IMR-90 (cell line): ENCODE data around the gene SMLR1. TPM values are rescaled to one million over a fixed set of nuclear protein-coding genes. Genes with fewer than 3 reads are reported as not detected.

Experiments
- ATAC-seq: fragments of 200-7000 bp; cut with Tn5 transposase; 2 replicates; pipeline ENCODE4 v1.9.1; 2020; ENCODE audit warnings: low read depth, mild to moderate bottlenecking, moderate library complexity
- BruUV-seq: library from RNA; stranded (reverse); fragments of 400-500 nt; replicated peaks from 2 replicates; lab custom pipeline; 2021; lab: Mats Ljungman, UMichigan
- CTCF ChIA-PET: fragments of 300-600 bp; formaldehyde crosslinking; extraction: SDS; loops from one replicate; lab custom pipeline; 2021; ENCODE audit warnings: antibody characterized with exemption; lab: Yijun Ruan, JAX
- POLR2A ChIA-PET: fragments of 300-600 bp; sonication (Branson Sonifier 250); formaldehyde crosslinking; loops from one replicate; lab custom pipeline; 2022; ENCODE audit warnings: antibody characterized with exemption; ENCODE audit not compliant: unreplicated experiment; lab: Charles Lee
- DNase-seq: peaks from one replicate; pipeline ENCODE4 v3.0.0; 2013
- H2AFZ ChIP-seq: replicated peaks from 2 replicates; pipeline ENCODE3; 2013; ENCODE audit warnings: low read length, mild to moderate bottlenecking; ENCODE audit not compliant: poor library complexity
- H2AK5ac ChIP-seq: 2 replicates; pipeline ENCODE4 v1.6.1; 2013; ENCODE audit warnings: low read depth, low read length, inconsistent platforms
- H2AK9ac ChIP-seq: replicated peaks from 2 replicates; pipeline ENCODE3; 2013; ENCODE audit warnings: mild to moderate bottlenecking, low read depth, low read length, moderate library complexity; ENCODE audit not compliant: poor library complexity
- H2BK120ac ChIP-seq: 2 replicates; pipeline ENCODE4 v1.6.1; 2013; ENCODE audit warnings: low read depth, low read length, inconsistent platforms
- H2BK15ac ChIP-seq: 3 replicates; pipeline ENCODE4 v1.6.1; 2013; ENCODE audit warnings: low read depth, low read length, inconsistent platforms
- H2BK20ac ChIP-seq: 2 replicates; pipeline ENCODE4 v1.6.1; 2013; ENCODE audit warnings: low read depth, mild to moderate bottlenecking, inconsistent platforms, low read length, moderate library complexity
- H2BK5ac ChIP-seq: 2 replicates; pipeline ENCODE4 v1.6.1; 2013; ENCODE audit warnings: mild to moderate bottlenecking, low read depth, low read length, inconsistent platforms; ENCODE audit not compliant: poor library complexity, severe bottlenecking
- H3K14ac ChIP-seq: replicated peaks from 2 replicates; pipeline ENCODE4 v1.6.1; 2013; ENCODE audit warnings: low read depth, low read length, inconsistent platforms
- H3K18ac ChIP-seq: 2 replicates; pipeline ENCODE4 v1.6.1; 2013; ENCODE audit warnings: low read depth, low read length, control low read depth
- H3K23ac ChIP-seq: 2 replicates; pipeline ENCODE4 v1.6.1; 2013; ENCODE audit warnings: low read depth, low read length, inconsistent platforms
- H3K27ac ChIP-seq: 2 replicates; pipeline ENCODE4 v1.5.1; 2013; ENCODE audit warnings: mild to moderate bottlenecking, control low read depth, low read length; ENCODE audit not compliant: insufficient read depth
- H3K27me3 ChIP-seq: 2 replicates; pipeline ENCODE4 v1.6.1; 2013; ENCODE audit warnings: low read length; ENCODE audit not compliant: control insufficient read depth, insufficient read depth
- H3K36me3 ChIP-seq: 2 replicates; pipeline ENCODE4 v1.6.1; 2013; ENCODE audit warnings: low read length, mixed read lengths; ENCODE audit not compliant: control insufficient read depth, insufficient read depth
- H3K4ac ChIP-seq: 2 replicates; pipeline ENCODE4 v1.6.1; 2013; ENCODE audit warnings: low read depth, low read length, inconsistent platforms
- H3K4me1 ChIP-seq: 2 replicates; pipeline ENCODE4 v1.6.1; 2013; ENCODE audit warnings: low read length, mixed read lengths; ENCODE audit not compliant: control insufficient read depth, insufficient read depth
- H3K4me2 ChIP-seq: 2 replicates; pipeline ENCODE4 v1.6.1; 2013; ENCODE audit warnings: low read depth, mild to moderate bottlenecking, control low read depth, low read length, moderate library complexity
- H3K4me3 ChIP-seq: 2 replicates; pipeline ENCODE4 v1.5.1; 2013; ENCODE audit warnings: low read depth, mild to moderate bottlenecking, control low read depth, low read length, moderate library complexity; ENCODE audit not compliant: insufficient read depth
- H3K56ac ChIP-seq: 2 replicates; pipeline ENCODE4 v1.6.1; 2013; ENCODE audit warnings: low read length, inconsistent platforms; ENCODE audit not compliant: insufficient read depth; ENCODE audit errors: extremely low read depth
- H3K79me1 ChIP-seq, 2 experiments: 2 replicates each; pipeline ENCODE4 v1.6.1; 2013; ENCODE audit warnings: low read length in 2 of 2, inconsistent platforms in 1 of 2, low read depth in 1 of 2
- H3K9ac ChIP-seq: 2 replicates; pipeline ENCODE4 v1.6.1; 2013; ENCODE audit warnings: low read depth, low read length, control low read depth
- H3K9me1 ChIP-seq: 2 replicates; pipeline ENCODE4 v1.6.1; 2013; ENCODE audit warnings: low read length, inconsistent platforms; ENCODE audit not compliant: insufficient read depth
- H3K9me3 ChIP-seq: 2 replicates; pipeline ENCODE4 v1.6.1; 2013; ENCODE audit warnings: low read length; ENCODE audit not compliant: control insufficient read depth, insufficient read depth
- H4K20me1 ChIP-seq: 2 replicates; pipeline ENCODE4 v1.6.1; 2013; ENCODE audit warnings: low read length, inconsistent platforms; ENCODE audit not compliant: insufficient read depth
- H4K5ac ChIP-seq: 2 replicates; pipeline ENCODE4 v1.6.1; 2013; ENCODE audit warnings: mild to moderate bottlenecking, low read depth, low read length, control low read depth
- H4K8ac ChIP-seq, 2 experiments: 2 replicates each; pipeline ENCODE4 v1.6.1; 2013; ENCODE audit warnings: low read depth in 2 of 2, low read length in 2 of 2, control low read depth in 1 of 2, inconsistent platforms in 1 of 2
- H4K91ac ChIP-seq: 2 replicates; pipeline ENCODE4 v1.6.1; 2013; ENCODE audit warnings: low read depth, low read length, inconsistent platforms; ENCODE audit not compliant: insufficient read depth
- CEBPB ChIP-seq: IDR thresholded peaks from 2 replicates; pipeline ENCODE4 v1.6.1; 2012; ENCODE audit warnings: low read depth, low read length, improper control_type of control experiment
- FOS ChIP-seq: fragments of 150-350 bp; IDR thresholded peaks from 2 replicates; pipeline ENCODE4 v1.6.1; 2016; ENCODE audit warnings: low read depth, low read length
- MAZ ChIP-seq: IDR thresholded peaks from 2 replicates; pipeline ENCODE4 v1.6.1; 2012; ENCODE audit warnings: low read depth, mild to moderate bottlenecking, low read length, improper control_type of control experiment, moderate library complexity, borderline replicate concordance
- MXI1 ChIP-seq: IDR thresholded peaks from 2 replicates; pipeline ENCODE4 v1.6.1; 2012; ENCODE audit warnings: low read depth, mild to moderate bottlenecking, low read length, moderate library complexity, borderline replicate concordance
- POLR2A ChIP-seq: IDR thresholded peaks from 2 replicates; pipeline ENCODE4 v1.6.1; 2012; ENCODE audit warnings: mild to moderate bottlenecking, low read depth, low read length
- RCOR1 ChIP-seq: IDR thresholded peaks from 2 replicates; pipeline ENCODE4 v1.6.1; 2012; ENCODE audit warnings: mild to moderate bottlenecking, low read length, improper control_type of control experiment; ENCODE audit not compliant: insufficient replicate concordance
- SMC3 ChIP-seq: fragments of 150-350 bp; IDR thresholded peaks from 2 replicates; pipeline ENCODE4 v1.6.1; 2016; ENCODE audit warnings: low read depth, mild to moderate bottlenecking, antibody characterized with exemption, low read length, moderate library complexity
- WGBS, 2 experiments: methylation state at CpG; one replicate each; pipeline versions ENCODE4 v1.1.5 to v1.1.7; 2013; ENCODE audit warnings: missing lambda C conversion rate in 2 of 2; ENCODE audit not compliant: insufficient read length in 1 of 2; ENCODE audit errors: extremely low coverage in 2 of 2; 5-methylcytosine and 5-hydroxymethylcytosine counted together
- dilution Hi-C: fragments of 300-500 bp; cut with HindIII; formaldehyde crosslinking; loops from one replicate; pipeline ENCODE4 v1.14.3; 2018; ENCODE audit warnings: low sequenced_read_pairs; ENCODE audit not compliant: unreplicated experiment
- in situ Hi-C: fragments of 300-500 bp; cut with MboI; formaldehyde crosslinking; loops from 3 replicates; pipeline ENCODE4 v1.14.3; 2019; ENCODE audit warnings: low sequenced_read_pairs, inconsistent platforms, mixed read lengths
- intact Hi-C: fragments of 100-400 bp; cut with micrococcal nuclease; formaldehyde crosslinking; loops from 2 replicates; pipeline ENCODE4 v1.10.0; 2022
- polyA plus RNA-seq, 3 experiments: library from polyadenylated mRNA; depleted of rRNA; stranded (reverse); fragments of >200 nt; gene quantifications; 2 replicates each; pipeline ENCODE4 v1.2.3, GENCODE V29; 2012; ENCODE audit warnings: low replicate concordance in 1 of 3
- total RNA-seq: library from RNA; depleted of rRNA; stranded (reverse); fragments of >200 nt; gene quantifications from 2 replicates; pipeline ENCODE4 v1.2.3, GENCODE V29; 2012
- TF ChIP-seq, protein P1 (sequence below): fragments of 150-350 bp; IDR thresholded peaks from 2 replicates; pipeline ENCODE4 v1.6.1; 2016; ENCODE audit warnings: low read depth, mild to moderate bottlenecking, low read length, moderate library complexity, borderline replicate concordance

The SMLR1 gene
- total and polyA plus RNA-seq, 2 of the 4 experiments (the other 2 are of a cell fraction) = not detected

DNA sequence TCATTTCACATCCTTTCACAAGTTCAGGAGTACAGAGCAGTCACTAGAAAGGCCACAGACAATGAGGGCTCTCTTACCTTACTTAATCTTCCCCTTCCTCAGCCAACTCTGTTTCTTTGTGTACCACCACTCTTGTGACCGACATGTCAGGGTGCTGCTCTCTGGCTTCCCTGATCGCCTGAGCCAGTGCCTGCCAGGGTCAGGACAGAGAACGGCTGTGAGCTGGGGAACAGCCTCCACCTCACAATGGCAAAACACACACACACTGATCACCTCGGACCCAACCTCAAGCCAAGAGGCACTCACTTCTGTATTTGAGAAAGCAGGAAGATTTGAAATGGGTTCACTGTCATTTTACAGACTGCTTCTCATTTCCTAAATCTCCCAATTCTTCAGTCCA is 30.8 kb downstream of the SMLR1 start:
- in situ Hi-C loops (no loop called here), intact Hi-C loops (no loop called here), dilution Hi-C loops (no loop called here)
- Histone ChIP-seq H4K91ac (no peak overlapping the region), H3K27me3 (no peaks in the 10 kb centered on the region), H3K9me1 (peaks cover 7% of the 10 kb centered on the region), H3K4me1 (peaks cover 9% of the 10 kb centered on the region), H3K18ac (no peak overlapping the region), H4K8ac (no peak overlapping the region), H2AFZ (no peak overlapping the region), H3K23ac (no peak overlapping the region), H2BK15ac (no peak overlapping the region), H3K79me1 (peaks cover 0 to 12% of the 10 kb centered on the region in 2 experiments; a peak in 2 of 4 replicates), H3K56ac (no peak overlapping the region), H2BK120ac (no peak overlapping the region), H3K14ac (no peak overlapping the region), H2BK5ac (no peak overlapping the region), H2AK9ac (no peak overlapping the region), H3K4ac (no peak overlapping the region), H3K9ac (no peak overlapping the region), H3K27ac (no peak overlapping the region), H3K9me3 (no peaks in the 10 kb centered on the region), H2AK5ac (no peak overlapping the region), H3K36me3 (peaks cover 21% of the 10 kb centered on the region), H4K5ac (no peak overlapping the region), H3K4me2 (no peak overlapping the region), H3K4me3 (no peak overlapping the region), H4K20me1 (0 out of 2 replicates have a peak, but pooled peaks cover 6% of the 10 kb centered on the region), H2BK20ac (no peak overlapping the region)
- CTCF ChIA-PET = interaction anchor here (1.1 to 2.0 kb wide), 2 partner anchors 13 to 19 kb away, joined by 3 to 4 read pairs; no protein-coding TSS in a partner anchor
- BruUV-seq = no TSS peak
- ATAC-seq = no peak
- no CpG with 5 or more reads among the region's 4 CpGs for WGBS, 2 experiments
- TF ChIP-seq MAZ (no peak), POLR2A (no peak), MXI1 (no peak), RCOR1 (no peak), CEBPB (no peak), FOS (no peak), SMC3 (no peak)
- TF ChIP-seq, protein P1, sequence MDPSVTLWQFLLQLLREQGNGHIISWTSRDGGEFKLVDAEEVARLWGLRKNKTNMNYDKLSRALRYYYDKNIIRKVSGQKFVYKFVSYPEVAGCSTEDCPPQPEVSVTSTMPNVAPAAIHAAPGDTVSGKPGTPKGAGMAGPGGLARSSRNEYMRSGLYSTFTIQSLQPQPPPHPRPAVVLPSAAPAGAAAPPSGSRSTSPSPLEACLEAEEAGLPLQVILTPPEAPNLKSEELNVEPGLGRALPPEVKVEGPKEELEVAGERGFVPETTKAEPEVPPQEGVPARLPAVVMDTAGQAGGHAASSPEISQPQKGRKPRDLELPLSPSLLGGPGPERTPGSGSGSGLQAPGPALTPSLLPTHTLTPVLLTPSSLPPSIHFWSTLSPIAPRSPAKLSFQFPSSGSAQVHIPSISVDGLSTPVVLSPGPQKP = no peak
- no peak for DNase-seq
- POLR2A ChIA-PET = no interaction called here
